ENCODE data around the gene RIPPLY3. TPM values are rescaled to one million over a fixed set of nuclear protein-coding genes. Genes with fewer than 3 reads are reported as not detected.

Gene RIPPLY3
- total and polyA plus RNA-seq, 7 donors: not detected

- WGBS, 3 donors: 56 to 72% (median 63%) methylated on average over 7 of the region's 7 CpGs
- no peak for DNase-seq
- intact Hi-C loops (cut with DNase I): no loop called here
- Histone ChIP-seq H3K4me1 (no peaks in the 10 kb centered on the region), H3K27me3 (ENCODE audit: insufficient read depth in 3 of 3, low read length in 2 of 3) (no peaks in the 10 kb centered on the region), H3K36me3 (ENCODE audit: insufficient read depth in 1 of 2, low read depth in 1 of 2) (peaks cover 0 to 26% of the 10 kb centered on the region in 2 donors), H3K27ac (no peak overlapping the region), H3K9me3 (no peaks in the 10 kb centered on the region), H3K4me3 (no peak overlapping the region)
- TF ChIP-seq CTCF (IDR thresholded peaks at IDR 0.05): no peak
- ATAC-seq: peak in 1 of 4 donors; percentile 29
These were observed 55.6 kb downstream of the RIPPLY3 start for GRCh38 chr21:37061926-37062592.

- Histone ChIP-seq H3K27me3 (ENCODE audit: insufficient read depth in 3 of 3, low read length in 2 of 3) (no peaks in the 10 kb centered on the region), H3K9me3 (no peaks in the 10 kb centered on the region), H3K4me3 (no peak overlapping the region), H3K27ac (no peak overlapping the region), H3K36me3 (ENCODE audit: insufficient read depth in 1 of 2, low read depth in 1 of 2) (peaks cover 0 to 31% of the 10 kb centered on the region in 2 donors), H3K4me1 (no peaks in the 10 kb centered on the region)
- WGBS, 3 donors: 87 to 91% (median 89%) methylated on average over 6 of the region's 6 CpGs
- no peak for TF ChIP-seq CTCF (IDR thresholded peaks at IDR 0.05)
- ATAC-seq (no peak), DNase-seq (no peak)
- intact Hi-C loops (cut with DNase I): no loop called here
These were observed 56.1 kb downstream of the RIPPLY3 start for GRCh38 chr21:37062593-37062935.

- Histone ChIP-seq H3K27me3 (ENCODE audit: insufficient read depth in 3 of 3, low read length in 2 of 3) (no peaks in the 10 kb centered on the region), H3K27ac (no peak overlapping the region), H3K36me3 (ENCODE audit: insufficient read depth in 1 of 2, low read depth in 1 of 2) (peaks cover under 1 to 40% of the 10 kb centered on the region in 2 donors), H3K9me3 (no peaks in the 10 kb centered on the region), H3K4me1 (no peaks in the 10 kb centered on the region), H3K4me3 (no peak overlapping the region)
- intact Hi-C loops (cut with DNase I): no loop called here
- DNase-seq (no peak), ATAC-seq (no peak)
- 64 to 79% (median 67%) methylated on average over 1 of the region's 1 CpG for WGBS, 3 donors
- no peak for TF ChIP-seq CTCF (IDR thresholded peaks at IDR 0.05)
These were observed 56.9 kb downstream of the RIPPLY3 start for GRCh38 chr21:37063433-37063832.

GRCh38 chr21:37064841-37065240, 58.3 kb downstream of the RIPPLY3 start:
- Histone ChIP-seq H3K27ac (no peak overlapping the region), H3K4me3 (no peak overlapping the region), H3K4me1 (no peaks in the 10 kb centered on the region), H3K9me3 (no peaks in the 10 kb centered on the region), H3K36me3 (ENCODE audit: insufficient read depth in 1 of 2, low read depth in 1 of 2) (peaks cover 4 to 54% of the 10 kb centered on the region in 2 donors), H3K27me3 (ENCODE audit: insufficient read depth in 3 of 3, low read length in 2 of 3) (no peaks in the 10 kb centered on the region)
- no peak for DNase-seq
- TF ChIP-seq CTCF (IDR thresholded peaks at IDR 0.05): no peak
- no peak for ATAC-seq
- intact Hi-C loops (cut with DNase I): no loop called here
